Fibroblast of lung (primary cell): ENCODE measurements around the gene SH3PXD2A. TPM values are rescaled to one million over a fixed set of nuclear protein-coding genes. Genes with fewer than 3 reads are reported as not detected.

Source experiments
- DNase-seq, 2 donors: peaks; one replicate each; pipeline versions ENCODE4 v3.0.0 to v3.0.0-alpha.2; 2010; ENCODE audit warnings: low read depth in 2 of 2
- H2AFZ ChIP-seq: 2 replicates; pipeline ENCODE4 v1.5.1; 2012; ENCODE audit warnings: low read length, control low read depth, inconsistent platforms
- H3K27ac ChIP-seq: 2 replicates; pipeline ENCODE4 v1.5.1; 2011; ENCODE audit warnings: low read length, control low read depth; ENCODE audit not compliant: insufficient read depth
- H3K27me3 ChIP-seq: 2 replicates; pipeline ENCODE4 v1.5.1; 2011; ENCODE audit warnings: mild to moderate bottlenecking, low read length; ENCODE audit not compliant: control insufficient read depth, insufficient read depth
- H3K36me3 ChIP-seq: 2 replicates; pipeline ENCODE4 v1.5.1; 2011; ENCODE audit warnings: low read length; ENCODE audit not compliant: control insufficient read depth, insufficient read depth
- H3K4me1 ChIP-seq: 2 replicates; pipeline ENCODE4 v1.5.1; 2011; ENCODE audit warnings: low read length; ENCODE audit not compliant: control insufficient read depth, insufficient read depth; ENCODE audit errors: extremely low read depth
- H3K4me2 ChIP-seq: 2 replicates; pipeline ENCODE4 v1.5.1; 2011; ENCODE audit warnings: low read length, control low read depth; ENCODE audit not compliant: insufficient read depth; ENCODE audit errors: extremely low read depth
- H3K4me3 ChIP-seq, 4 experiments: fragments of 200-600 bp in 1 of 4; sonication (generic) in 1 of 4; replicated peaks in 1 of 4; 2 replicates each; pipeline ENCODE4 v1.5.1; 2011 to 2016; ENCODE audit warnings: low read length in 4 of 4, low read depth in 3 of 4, mild to moderate bottlenecking in 3 of 4, control low read depth in 2 of 4, inconsistent platforms in 1 of 4, mixed read lengths in 1 of 4; ENCODE audit not compliant: insufficient read depth in 1 of 4; ENCODE audit errors: control extremely low read depth in 1 of 4
- H3K79me2 ChIP-seq: 2 replicates; pipeline ENCODE4 v1.5.1; 2012; ENCODE audit warnings: mild to moderate bottlenecking, low read length, inconsistent platforms; ENCODE audit not compliant: control insufficient read depth, insufficient read depth
- H3K9ac ChIP-seq: 2 replicates; pipeline ENCODE4 v1.5.1; 2011; ENCODE audit warnings: mild to moderate bottlenecking, low read length, control low read depth; ENCODE audit not compliant: insufficient read depth
- H3K9me3 ChIP-seq: 2 replicates; pipeline ENCODE4 v1.5.1; 2012; ENCODE audit warnings: low read depth, low read length; ENCODE audit not compliant: control insufficient read depth, insufficient read depth
- H4K20me1 ChIP-seq: 2 replicates; pipeline ENCODE4 v1.5.1; 2011; ENCODE audit warnings: low read length; ENCODE audit not compliant: control insufficient read depth, insufficient read depth; ENCODE audit errors: extremely low read depth
- CTCF ChIP-seq, 2 donors: IDR thresholded peaks in 1 of 2; conservative IDR thresholded peaks in 1 of 2; 1 replicate in 1 of 2; 2 replicates in 1 of 2; pipeline ENCODE4 v1.5.1; 2011 to 2012; ENCODE audit warnings: low read length in 2 of 2, control low read depth in 1 of 2, inconsistent platforms in 1 of 2, low read depth in 1 of 2, mild to moderate bottlenecking in 1 of 2
- EZH2 ChIP-seq: IDR thresholded peaks from 2 replicates; pipeline ENCODE4 v1.5.1; 2012; ENCODE audit warnings: low read length, control low read depth, mild to moderate bottlenecking; ENCODE audit errors: missing control alignments
- polyA plus RNA-seq, 2 donors: library from polyadenylated mRNA; depleted of rRNA in 1 of 2; stranded (reverse) in 1 of 2; unstranded in 1 of 2; fragments of >200 nt; gene quantifications; 2 replicates each; pipeline ENCODE4 v1.2.1, GENCODE V29; 2011 to 2012; ENCODE audit warnings: missing spikeins in 1 of 2
- total RNA-seq: library from RNA; depleted of rRNA; stranded (reverse); fragments of >200 nt; gene quantifications from 2 replicates; pipeline ENCODE4 v1.2.1, GENCODE V29; 2014

SH3PXD2A gene
- total and polyA plus RNA-seq, 2 donors (not counting 1 experiment from before 2014, with no cell fraction given): 25.5 to 33.2 TPM

- H3K4me2 ChIP-seq: no peak overlapping the region
- no peak overlapping the region for H3K9ac ChIP-seq
- H3K27me3 ChIP-seq: peaks cover 37% of the 10 kb centered on the region
- no peaks in the 10 kb centered on the region for H3K36me3 ChIP-seq
- H3K27ac ChIP-seq: no peak overlapping the region
- DNase-seq: no peak
- TF ChIP-seq EZH2 (no peak), CTCF (conservative IDR thresholded peaks at IDR 0.05 in 1 of 2, IDR thresholded peaks at IDR 0.05 in 1 of 2; ENCODE audit: low read depth in 1 of 2, low read length in 2 of 2) (no peak)
- H2AFZ ChIP-seq: no peak overlapping the region
- no peaks in the 10 kb centered on the region for H3K79me2 ChIP-seq
- H4K20me1 ChIP-seq: no peaks in the 10 kb centered on the region
- H3K9me3 ChIP-seq: no peaks in the 10 kb centered on the region
- no peak overlapping the region for H3K4me3 ChIP-seq
- no peaks in the 10 kb centered on the region for H3K4me1 ChIP-seq
Observed at GRCh38 chr10:103545366-103545765, 310.0 kb downstream of the SH3PXD2A start.

- no peak overlapping the region for H3K9ac ChIP-seq
- no peaks in the 10 kb centered on the region for H4K20me1 ChIP-seq
- H3K4me2 ChIP-seq: no peak overlapping the region
- no peaks in the 10 kb centered on the region for H3K79me2 ChIP-seq
- no peak overlapping the region for H3K27ac ChIP-seq
- no peak overlapping the region for H2AFZ ChIP-seq
- H3K4me1 ChIP-seq: no peaks in the 10 kb centered on the region
- no peak for DNase-seq
- no peaks in the 10 kb centered on the region for H3K9me3 ChIP-seq
- TF ChIP-seq CTCF (conservative IDR thresholded peaks at IDR 0.05 in 1 of 2, IDR thresholded peaks at IDR 0.05 in 1 of 2; ENCODE audit: low read depth in 1 of 2, low read length in 2 of 2): no peak
- no peak for TF ChIP-seq EZH2
- no peaks in the 10 kb centered on the region for H3K36me3 ChIP-seq
- no peak overlapping the region for H3K4me3 ChIP-seq
- peaks cover 31% of the 10 kb centered on the region for H3K27me3 ChIP-seq
Observed at GRCh38 chr10:103544657-103545310, 310.6 kb downstream of the SH3PXD2A start.

Other genes starting within 250 kb of the SH3PXD2A start
- 27.0 and 36.5 TPM in 2 replicates for gene STN1, start 62.6 kb upstream of the SH3PXD2A start, total RNA-seq
- gene STN1, start 62.6 kb upstream of the SH3PXD2A start, polyA plus RNA-seq: 21.7 and 22.1 TPM in 2 replicates
- gene SLK, start 111.6 kb upstream of the SH3PXD2A start, total RNA-seq: 58.0 and 63.1 TPM in 2 replicates
- gene SLK, start 111.6 kb upstream of the SH3PXD2A start, polyA plus RNA-seq: 18.2 and 18.4 TPM in 2 replicates
- gene COL17A1, start 230.3 kb upstream of the SH3PXD2A start, total RNA-seq: under 0.01 TPM in 1 of 2 replicates, not detected in the other
- gene COL17A1, start 230.3 kb upstream of the SH3PXD2A start, polyA plus RNA-seq: 0.12 and 0.18 TPM in 2 replicates